Urinary bladder (tissue), 4 donors: ENCODE measurements around the gene HOXA7. TPM values are rescaled to one million over a fixed set of nuclear protein-coding genes. Genes with fewer than 3 reads are reported as not detected.

Experiments used
- DNase-seq: peaks from one replicate; pipeline ENCODE4 v3.0.0-alpha.2; 2015; ENCODE audit errors: extremely low spot score
- H3K27ac ChIP-seq: one replicate; pipeline ENCODE4 v1.5.1; 2013; ENCODE audit warnings: low read depth, mild to moderate bottlenecking, moderate library complexity
- H3K36me3 ChIP-seq: one replicate; pipeline ENCODE4 v1.6.1; 2013; ENCODE audit warnings: mild to moderate bottlenecking, moderate library complexity; ENCODE audit not compliant: insufficient read depth
- H3K4me1 ChIP-seq: one replicate; pipeline ENCODE4 v1.6.1; 2013; ENCODE audit warnings: mild to moderate bottlenecking, moderate library complexity; ENCODE audit not compliant: insufficient read depth
- H3K4me3 ChIP-seq: one replicate; pipeline ENCODE4 v1.5.1; 2013; ENCODE audit warnings: low read depth, low read length
- WGBS: extraction: QIAGEN DNeasy Blood & Tissue Kit; methylation state at CpG from one replicate; pipeline ENCODE4 v1.1.7; 2013; 5-methylcytosine and 5-hydroxymethylcytosine counted together
- polyA plus RNA-seq: library from polyadenylated mRNA; stranded (reverse); fragments of 200-250 nt; gene quantifications from one replicate; pipeline ENCODE4 v1.2.3, GENCODE V29; 2013
- total RNA-seq: library from RNA; depleted of rRNA; stranded (reverse); fragments of >200 nt; gene quantifications from one replicate; pipeline ENCODE4 v1.2.3, GENCODE V29; 2014
- donor health status: healthy with polysubstance abuse.
- donor health status: healthy.

The HOXA7 gene
- total and polyA plus RNA-seq, 2 donors = 3.7 to 14.2 TPM

DNA sequence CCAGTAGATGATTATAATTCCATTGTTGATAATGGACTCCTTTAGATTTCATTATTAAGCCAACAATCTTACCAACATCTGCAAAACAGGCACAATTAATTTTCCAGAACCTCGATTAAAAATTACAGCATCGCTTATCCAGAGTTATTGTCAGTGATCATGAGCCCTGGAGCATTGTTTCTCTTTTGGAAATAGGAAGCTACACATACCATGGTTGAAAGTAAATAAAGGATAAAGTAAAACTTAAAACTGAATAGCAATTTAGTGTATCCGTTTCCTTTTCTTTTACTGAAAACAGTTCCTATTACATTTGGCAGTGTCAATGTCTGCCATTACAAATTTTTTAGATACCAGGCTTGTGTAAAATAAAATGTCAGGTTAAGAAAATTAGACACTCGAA is 44.1 kb downstream of the HOXA7 start:
- 54% methylated on average over 4 of the region's 4 CpGs for WGBS
- Histone ChIP-seq H3K27ac (no peak overlapping the region), H3K4me3 (no peak overlapping the region)

DNA sequence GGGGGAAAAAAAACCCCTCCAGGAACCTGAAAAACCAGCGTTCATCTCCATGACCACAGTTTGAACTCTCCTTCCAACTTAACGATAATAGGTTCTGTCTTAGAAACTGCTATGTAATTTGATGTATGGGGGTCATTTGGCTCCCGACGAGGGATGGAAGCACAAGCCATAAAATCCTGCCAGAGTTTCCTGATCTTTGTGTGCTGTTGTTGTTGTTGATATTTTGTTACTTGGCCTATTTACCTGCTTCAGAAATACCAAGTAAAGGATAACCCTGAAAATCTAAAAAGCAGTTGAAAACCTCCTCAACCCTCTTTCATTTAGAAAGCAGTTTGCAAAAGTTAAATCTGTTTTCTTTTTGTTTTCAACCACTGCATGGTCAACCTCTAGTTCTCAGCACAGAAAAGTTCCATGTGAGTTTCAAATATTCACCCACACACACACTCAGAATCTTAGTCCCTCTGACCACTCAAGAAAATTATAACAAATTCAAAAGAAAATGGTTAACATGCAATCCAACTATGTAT is 44.7 kb downstream of the HOXA7 start:
- WGBS = 35% methylated on average over 4 of the region's 4 CpGs

More for the DNA sequence above, 44.1 kb downstream of the HOXA7 start:
- Histone ChIP-seq H3K4me1 (peaks cover 2% of the 10 kb centered on the region), H3K36me3 (no peaks in the 10 kb centered on the region)
- no peak for DNase-seq

DNA sequence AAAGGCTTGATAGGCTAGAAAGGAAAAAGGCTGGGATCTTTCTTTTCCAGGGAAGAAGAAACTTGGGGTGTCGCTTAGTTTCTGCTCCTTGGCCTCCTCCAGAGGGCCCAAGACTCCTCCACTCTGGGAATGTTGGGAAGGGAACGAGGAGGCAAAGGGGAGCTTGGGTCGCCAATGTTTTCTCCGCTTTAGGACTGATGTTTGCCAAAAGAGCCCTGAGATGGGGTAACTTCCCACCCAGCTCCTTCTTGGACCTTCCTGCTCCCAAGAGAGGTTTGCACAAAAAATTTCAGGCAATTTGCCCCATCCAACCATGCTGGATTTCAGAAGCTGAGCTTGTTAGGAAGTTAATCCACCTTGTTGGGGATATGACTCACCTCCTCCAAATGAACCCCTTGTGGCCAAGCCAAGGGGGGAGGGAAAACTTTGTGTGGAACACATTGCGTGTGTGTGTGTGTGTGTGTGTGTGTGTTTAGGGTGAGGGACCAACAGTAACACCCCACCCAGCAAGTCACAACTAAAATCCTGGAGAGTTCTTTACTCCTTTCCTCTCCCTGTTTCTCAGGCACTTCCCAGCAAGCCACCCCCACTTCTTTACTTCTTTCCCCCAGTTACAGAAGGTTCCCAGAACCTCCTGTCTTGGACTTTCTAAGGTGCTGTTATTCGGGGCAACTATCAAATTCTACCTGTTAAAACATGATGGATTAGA is 45.3 kb downstream of the HOXA7 start:
- no peak overlapping the region for H3K4me3 ChIP-seq
- DNase-seq = no peak
- H3K36me3 ChIP-seq = no peaks in the 10 kb centered on the region
- H3K27ac ChIP-seq = peak overlapping the region; percentile 53
- peaks cover 2% of the 10 kb centered on the region for H3K4me1 ChIP-seq
- 40% methylated on average over 6 of the region's 6 CpGs for WGBS

More for the DNA sequence above, 44.7 kb downstream of the HOXA7 start:
- Histone ChIP-seq H3K27ac (no peak overlapping the region), H3K4me1 (peaks cover 2% of the 10 kb centered on the region), H3K4me3 (no peak overlapping the region), H3K36me3 (no peaks in the 10 kb centered on the region)
- DNase-seq = no peak

DNA sequence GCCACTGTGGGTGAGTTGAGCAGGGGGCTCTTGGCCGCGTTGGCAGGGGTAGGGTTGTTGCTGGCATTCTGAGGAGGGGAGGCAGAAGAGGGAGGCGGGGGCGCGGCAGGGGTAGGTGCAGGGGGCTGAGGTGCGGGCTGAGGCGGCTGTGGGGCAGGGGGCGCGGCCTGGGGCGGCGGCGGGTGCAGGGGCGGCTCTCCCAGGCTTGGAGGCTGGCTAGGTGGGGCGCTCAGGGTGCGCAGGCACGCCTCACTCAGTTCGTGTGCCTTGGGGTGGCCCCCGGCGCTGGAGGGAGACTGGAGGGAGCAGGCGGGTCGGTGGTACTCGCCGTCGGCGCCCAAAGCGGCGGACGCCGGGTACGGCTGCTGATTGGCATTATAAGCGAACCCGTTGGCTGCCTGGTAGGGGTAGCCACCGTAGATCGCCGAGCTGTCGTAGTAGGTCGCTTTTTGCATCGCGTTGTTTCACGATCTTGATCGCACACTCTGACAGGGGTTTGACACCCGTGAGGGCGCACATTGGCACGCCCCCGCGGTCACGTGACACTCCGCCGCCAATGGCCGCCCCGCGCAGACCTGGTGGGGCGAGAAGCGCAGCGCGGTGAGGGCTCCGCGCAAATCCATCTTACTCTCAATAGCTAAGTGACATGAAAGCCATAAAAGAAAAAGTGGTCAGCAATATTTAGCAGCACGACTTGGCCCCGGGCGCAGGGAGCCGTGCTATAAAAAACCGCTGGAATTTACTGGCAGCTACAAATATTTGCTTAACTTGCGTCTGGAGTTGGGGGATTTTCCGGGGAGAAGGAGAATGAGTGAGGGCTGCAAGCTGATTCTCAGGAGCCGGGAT is 46.1 kb downstream of the HOXA7 start:
- H3K4me1 ChIP-seq = peaks cover 2% of the 10 kb centered on the region
- no peaks in the 10 kb centered on the region for H3K36me3 ChIP-seq
- H3K27ac ChIP-seq = peak overlapping the region; percentile 53
- no peak for DNase-seq
- H3K4me3 ChIP-seq = peak overlapping the region; percentile 2
- WGBS = 40% methylated on average over 66 of the region's 66 CpGs

DNA sequence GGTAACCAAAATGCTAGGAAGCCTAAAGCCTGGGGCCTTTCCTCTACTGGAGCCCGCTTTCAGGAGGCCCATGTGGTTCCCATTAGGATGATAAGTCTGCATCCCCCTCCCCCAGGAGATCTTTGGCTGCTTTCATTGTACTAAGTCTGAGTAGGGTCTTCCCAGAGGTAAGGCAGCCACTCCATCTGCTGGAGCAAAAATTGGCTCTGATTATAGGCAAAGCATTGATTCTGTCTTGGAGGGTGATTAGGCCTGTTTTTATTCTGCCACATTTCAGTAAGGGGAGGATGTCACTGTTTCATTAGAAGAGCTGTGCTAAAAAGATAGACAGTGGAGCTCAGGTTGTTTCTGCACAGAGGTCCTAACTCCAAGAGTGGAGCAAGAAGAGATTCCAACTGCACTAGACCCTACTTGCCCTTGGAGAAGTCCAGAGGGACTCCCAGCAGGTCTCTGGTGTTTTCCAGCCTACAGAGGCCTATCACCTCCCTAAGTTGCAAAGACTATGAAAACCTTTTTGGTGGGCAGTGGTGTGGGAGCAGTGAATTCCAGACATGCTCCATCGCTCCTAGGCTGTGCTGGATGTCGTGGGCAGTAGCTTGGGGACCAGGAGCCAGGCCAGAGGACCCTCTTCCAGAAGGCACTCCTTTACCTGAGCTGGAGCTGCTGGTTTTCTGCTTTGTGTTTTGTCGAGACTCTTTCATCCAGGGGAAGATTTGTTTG is 46.8 kb downstream of the HOXA7 start:
- H3K27ac ChIP-seq = no peak overlapping the region
- H3K4me3 ChIP-seq = no peak overlapping the region
- H3K4me1 ChIP-seq = peaks cover 2% of the 10 kb centered on the region
- whole genome bisulfite sequencing = 97% methylated on average over 4 of the region's 4 CpGs
- DNase-seq = no peak
- no peaks in the 10 kb centered on the region for H3K36me3 ChIP-seq

DNA sequence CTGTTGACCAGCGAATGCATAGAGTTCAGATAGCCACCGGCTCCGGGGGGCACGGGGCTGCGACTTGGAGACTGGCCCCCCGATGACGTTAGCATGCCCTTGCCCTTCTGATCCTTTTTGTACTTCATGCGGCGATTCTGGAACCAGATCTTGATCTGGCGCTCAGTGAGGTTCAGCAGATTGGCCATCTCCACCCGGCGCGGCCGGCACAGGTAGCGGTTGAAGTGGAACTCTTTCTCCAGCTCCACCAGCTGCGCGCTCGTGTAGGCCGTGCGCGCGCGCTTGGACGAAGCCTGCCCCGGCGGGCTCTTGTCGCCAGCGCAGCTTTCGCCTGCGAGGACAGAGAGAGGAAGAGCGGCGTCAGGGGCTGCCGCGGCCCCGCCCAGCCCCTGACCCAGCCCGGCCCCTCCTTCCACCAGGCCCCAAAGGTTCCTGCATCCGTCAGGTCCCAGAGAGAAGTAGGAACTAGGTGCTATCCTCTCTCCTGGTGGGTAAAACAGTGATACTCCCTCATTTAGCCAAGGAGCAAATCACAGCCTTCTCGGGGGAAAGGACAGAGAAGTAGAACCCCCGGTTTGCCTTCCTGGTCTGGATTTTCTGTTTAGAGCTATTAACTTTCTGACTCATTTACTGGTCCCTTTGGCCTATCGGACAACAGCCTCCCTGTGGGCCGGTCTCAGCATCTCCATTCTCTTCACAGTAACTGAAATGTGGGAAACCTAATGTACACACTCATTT is 47.9 kb downstream of the HOXA7 start:
- no peak for DNase-seq
- WGBS = 67% methylated on average over 41 of the region's 41 CpGs
- Histone ChIP-seq H3K36me3 (no peaks in the 10 kb centered on the region), H3K4me1 (peaks cover 2% of the 10 kb centered on the region), H3K27ac (peak overlapping the region; percentile 85), H3K4me3 (peak overlapping the region; percentile 1)

DNA sequence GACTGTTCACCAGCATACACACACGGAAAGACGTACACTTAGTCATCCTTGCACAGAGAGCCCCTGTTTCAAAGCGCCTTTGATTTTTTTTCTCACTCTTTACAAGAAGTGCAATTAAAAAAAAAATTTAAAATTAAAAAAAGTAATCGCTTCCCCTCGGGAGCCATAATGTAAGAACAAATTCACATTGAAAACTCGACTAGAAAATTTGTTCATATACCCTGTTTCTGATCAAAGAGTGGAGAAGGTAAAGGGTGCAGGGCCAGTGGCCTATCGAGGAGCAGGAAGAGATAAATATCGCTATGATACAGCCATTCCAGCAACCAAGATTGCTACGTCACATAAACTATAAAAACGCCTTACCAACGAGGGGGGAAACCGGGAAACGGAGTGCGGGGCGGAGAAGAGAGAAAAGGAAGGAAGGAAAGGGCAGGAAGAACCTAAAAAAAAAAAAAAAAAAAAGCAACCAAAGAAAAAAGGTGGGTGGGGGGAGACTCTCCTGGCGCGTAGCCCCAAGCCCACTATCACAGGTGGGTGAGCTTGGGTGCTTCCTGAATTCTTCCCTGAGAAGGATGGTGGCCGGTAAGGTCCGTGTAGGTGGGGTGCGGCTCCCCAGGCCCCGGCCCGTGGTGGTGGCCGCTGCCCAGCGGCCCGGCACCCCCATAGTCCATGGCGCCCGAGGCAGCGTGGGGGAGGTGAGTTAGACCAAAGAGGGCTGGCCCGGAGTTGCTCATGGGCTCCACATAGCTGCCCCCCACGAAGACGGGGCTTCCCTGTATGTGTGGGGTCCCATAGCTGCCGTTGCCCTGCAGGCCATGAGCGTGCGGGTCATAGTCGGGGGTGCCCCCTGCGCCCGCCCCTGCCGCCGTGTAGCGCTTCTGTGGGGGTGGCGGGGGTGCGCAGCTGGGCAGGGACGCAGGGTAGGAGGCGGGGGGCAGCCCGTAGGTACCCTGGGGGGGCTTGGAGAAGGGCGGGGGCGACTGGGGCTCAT is 48.8 kb downstream of the HOXA7 start:
- Histone ChIP-seq H3K27ac (peak overlapping the region; percentile 85), H3K36me3 (no peaks in the 10 kb centered on the region), H3K4me1 (peaks cover 2% of the 10 kb centered on the region), H3K4me3 (peak overlapping the region; percentile 1)
- DNase-seq = no peak
- WGBS = 68% methylated on average over 47 of the region's 47 CpGs

DNA sequence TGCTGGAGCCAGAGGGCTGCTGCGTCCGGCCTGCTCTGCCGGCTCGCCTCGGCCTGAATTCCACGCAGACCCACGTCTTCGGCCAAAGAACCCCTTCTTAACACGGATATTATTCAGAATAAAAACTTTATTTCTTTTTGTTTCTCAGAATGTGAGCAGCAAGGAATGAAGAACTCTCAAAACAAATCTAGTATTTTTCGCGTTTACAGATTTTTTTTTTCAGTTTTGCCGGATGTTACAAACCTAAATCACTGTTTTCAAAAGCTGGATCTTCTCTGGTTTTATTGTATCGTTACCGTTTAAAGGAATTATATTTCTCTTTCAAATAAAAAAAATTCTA is 49.6 kb downstream of the HOXA7 start:
- H3K4me3 ChIP-seq = peak overlapping the region; percentile 30
- H3K4me1 ChIP-seq = peaks cover 2% of the 10 kb centered on the region
- WGBS = 62% methylated on average over 14 of the region's 14 CpGs
- H3K27ac ChIP-seq = peak overlapping the region; percentile 84
- H3K36me3 ChIP-seq = no peaks in the 10 kb centered on the region
- DNase-seq = no peak

DNA sequence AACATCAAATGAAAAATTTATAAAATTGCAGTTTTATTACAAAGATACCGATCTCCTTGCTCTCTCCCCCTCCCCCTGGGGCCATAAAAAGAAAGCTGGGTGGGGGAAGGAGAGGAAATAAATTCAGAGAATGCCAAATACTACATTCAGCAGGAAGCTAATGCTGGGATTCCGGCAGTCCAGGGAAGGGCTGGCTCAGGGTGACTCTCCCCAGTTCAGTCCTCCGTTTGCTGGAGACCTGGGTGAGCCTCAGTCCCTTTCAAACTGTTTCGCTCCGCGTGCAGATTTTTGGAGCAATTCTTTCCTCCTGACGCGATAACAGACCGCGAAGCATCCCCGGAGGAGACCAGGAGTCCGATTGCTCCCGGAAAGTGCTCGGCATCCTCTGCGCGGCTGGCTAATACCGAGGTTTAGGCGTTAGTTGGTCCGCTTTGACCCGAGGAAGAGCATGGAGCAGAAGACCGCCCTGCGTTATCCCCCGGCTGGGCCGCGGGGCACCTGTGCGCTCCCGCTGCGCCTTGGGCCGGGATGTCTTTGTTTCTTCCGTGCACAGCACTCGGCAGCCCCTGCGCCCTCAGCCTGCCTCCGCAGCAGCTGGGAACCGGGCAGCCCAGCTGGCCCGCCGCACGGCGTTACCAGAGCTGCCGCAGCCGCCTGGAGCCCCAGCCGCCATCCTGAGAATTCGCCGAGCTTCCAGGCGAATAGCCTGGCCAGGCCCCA is 50.1 kb downstream of the HOXA7 start:
- Histone ChIP-seq H3K27ac (peak overlapping the region; percentile 84), H3K36me3 (no peaks in the 10 kb centered on the region), H3K4me1 (peaks cover 2% of the 10 kb centered on the region), H3K4me3 (peak overlapping the region; percentile 30)
- DNase-seq = no peak
- 48% methylated on average over 44 of the region's 44 CpGs for whole genome bisulfite sequencing

DNA sequence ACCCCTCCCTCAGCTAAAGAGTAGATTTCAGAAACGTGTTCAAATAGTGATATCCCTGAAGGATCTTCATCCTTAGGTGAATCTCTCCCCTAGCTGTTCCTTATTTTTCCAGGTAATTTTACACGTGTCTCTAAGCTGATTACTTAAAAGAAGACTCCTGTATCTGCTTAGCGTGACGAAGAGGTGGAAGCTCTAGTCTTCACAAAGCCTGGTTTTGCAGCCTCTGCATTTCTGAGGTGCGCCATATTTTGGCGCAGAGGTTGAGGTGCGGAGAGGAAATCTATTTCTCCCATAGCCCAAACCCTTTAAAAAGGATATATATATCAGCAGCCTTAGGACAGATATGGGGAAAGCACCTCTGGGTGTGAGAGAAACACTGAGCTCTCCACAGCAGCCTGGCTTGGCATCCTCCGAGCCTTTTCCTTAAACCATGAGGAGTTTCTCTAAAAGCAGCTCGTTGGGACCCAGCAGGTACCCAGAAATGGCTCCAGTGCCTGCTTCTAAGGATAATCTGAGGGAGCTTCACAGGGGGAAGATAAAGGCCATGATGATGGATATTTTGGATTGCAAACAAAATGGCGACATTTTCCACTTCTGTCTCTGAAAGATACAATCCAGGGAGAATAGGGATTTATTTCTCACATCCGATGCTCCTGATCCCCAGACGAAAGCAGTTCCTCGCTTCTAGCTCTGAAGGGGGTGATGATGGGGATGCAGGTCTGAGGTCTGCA is 51.0 kb downstream of the HOXA7 start:
- WGBS = 90% methylated on average over 13 of the region's 13 CpGs
- Histone ChIP-seq H3K4me3 (no peak overlapping the region), H3K27ac (peak overlapping the region; percentile 19), H3K4me1 (peaks cover 2% of the 10 kb centered on the region), H3K36me3 (no peaks in the 10 kb centered on the region)
- no peak for DNase-seq

DNA sequence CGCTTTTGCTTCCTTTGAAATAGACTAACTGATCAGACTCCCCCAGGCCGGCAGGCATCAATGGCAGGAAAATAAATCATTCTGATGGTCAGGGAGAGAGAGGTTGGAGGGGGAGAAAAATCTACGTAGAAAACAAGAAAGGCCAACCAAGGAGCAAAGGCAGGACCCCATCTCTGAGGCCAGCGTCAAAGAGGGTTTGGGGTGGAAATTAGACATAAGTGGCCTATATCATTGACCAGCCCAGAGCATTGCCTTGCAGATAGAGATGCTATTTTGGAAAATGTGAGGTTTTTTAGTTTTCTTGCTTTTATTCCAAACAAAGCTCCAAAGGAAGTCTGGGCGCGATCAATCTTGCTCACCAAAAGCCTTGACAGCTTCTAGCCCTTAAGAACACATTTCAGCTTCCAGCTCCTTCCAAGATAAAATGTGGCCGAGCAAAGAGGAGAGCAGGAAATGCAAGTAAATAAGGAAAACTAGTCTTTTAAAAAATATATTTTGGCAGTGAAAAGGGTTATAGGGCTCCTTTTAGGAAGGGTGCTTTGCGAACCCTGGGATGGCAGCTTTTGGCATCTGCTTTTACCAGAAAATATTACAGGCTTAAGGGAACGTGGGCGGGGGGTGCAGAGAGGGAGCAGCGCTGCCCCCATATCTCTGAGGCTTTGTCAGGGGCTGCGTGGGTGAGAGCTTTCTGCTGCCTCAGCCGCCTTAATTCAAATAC is 52.0 kb downstream of the HOXA7 start:
- DNase-seq = no peak
- WGBS = 76% methylated on average over 13 of the region's 13 CpGs
- Histone ChIP-seq H3K4me3 (no peak overlapping the region), H3K4me1 (no peaks in the 10 kb centered on the region), H3K27ac (no peak overlapping the region), H3K36me3 (no peaks in the 10 kb centered on the region)
